Brain microvascular endothelial cell (primary cell): ENCODE data around the gene TARP.
"Not testable (repeated sequence)": the region's sequence is repeated elsewhere in the genome, so short reads cannot be mapped to it uniquely, and the experiment has no call there.

ENCODE experiments used
- DNase-seq: peaks from one replicate; pipeline ENCODE4 v3.0.0-alpha.2; 2020
- H3K27ac ChIP-seq: fragments of 250-450 bp; sonication (Bioruptor Pico); 2 replicates; pipeline ENCODE4 v1.5.1; 2020; ENCODE audit warnings: mild to moderate bottlenecking, moderate library complexity
- H3K27me3 ChIP-seq: fragments of 250-450 bp; sonication (Bioruptor Pico); replicated peaks from 2 replicates; pipeline ENCODE4 v1.5.1; 2020; ENCODE audit warnings: mild to moderate bottlenecking
- H3K36me3 ChIP-seq: fragments of 250-450 bp; sonication (Bioruptor Pico); replicated peaks from 2 replicates; pipeline ENCODE4 v1.5.1; 2020; ENCODE audit warnings: mild to moderate bottlenecking
- H3K4me3 ChIP-seq: 2 replicates; pipeline ENCODE4 v1.5.1; 2011; ENCODE audit warnings: low read depth, mild to moderate bottlenecking, control low read depth, low read length, moderate library complexity
- CTCF ChIP-seq: IDR thresholded peaks from 2 replicates; pipeline ENCODE4 v1.5.1; 2011; ENCODE audit warnings: low read depth, mild to moderate bottlenecking, moderate library complexity, low read length, control low read depth, inconsistent platforms; ENCODE audit errors: missing control alignments
- in situ Hi-C: cut with HindIII; loops from 2 replicates; pipeline ENCODE4 v1.10.0; 2017; ENCODE audit warnings: low sequenced_read_pairs, low pct_ligation_motif_present

TARP gene

GRCh38 chr7:38262545-38262944 is 10.9 kb downstream of the TARP start:
- TF ChIP-seq CTCF, result no peak
- Histone ChIP-seq H3K36me3 (no peaks in the 10 kb centered on the region), H3K27me3 (no peaks in the 10 kb centered on the region), H3K4me3 (no peak overlapping the region), H3K27ac (no peak overlapping the region)
- in situ Hi-C loops, result no loop called here
- DNase-seq, result no peak

GRCh38 chr7:38262026-38262425 is 11.4 kb downstream of the TARP start:
- H3K4me3 ChIP-seq, in situ Hi-C loops, DNase-seq, H3K27me3 ChIP-seq, H3K36me3 ChIP-seq, H3K27ac ChIP-seq: not testable (repeated sequence)

GRCh38 chr7:38261601-38262000 is 11.8 kb downstream of the TARP start:
- H3K4me3 ChIP-seq, in situ Hi-C loops, DNase-seq, H3K36me3 ChIP-seq, H3K27me3 ChIP-seq, H3K27ac ChIP-seq: not testable (repeated sequence)

GRCh38 chr7:38259157-38259556 is 14.3 kb downstream of the TARP start:
- in situ Hi-C loops, H3K36me3 ChIP-seq, H3K27ac ChIP-seq, H3K27me3 ChIP-seq, H3K4me3 ChIP-seq, DNase-seq: not testable (repeated sequence)

- Histone ChIP-seq H3K27ac (no peak overlapping the region), H3K36me3 (no peaks in the 10 kb centered on the region), H3K27me3 (no peaks in the 10 kb centered on the region), H3K4me3 (no peak overlapping the region)
- in situ Hi-C loops, result no loop called here
- DNase-seq, result no peak
- no peak for TF ChIP-seq CTCF
These were observed 16.1 kb downstream of the TARP start for GRCh38 chr7:38257350-38257677.

- H3K27me3 ChIP-seq, H3K4me3 ChIP-seq, H3K36me3 ChIP-seq, DNase-seq, H3K27ac ChIP-seq, in situ Hi-C loops: not testable (repeated sequence)
These were observed 23.6 kb downstream of the TARP start for GRCh38 chr7:38249849-38250248.

GRCh38 chr7:38248069-38248567 is 25.3 kb downstream of the TARP start:
- H3K27me3 ChIP-seq, result no peaks in the 10 kb centered on the region
- no peaks in the 10 kb centered on the region for H3K36me3 ChIP-seq
- in situ Hi-C loops, result no loop called here
- no peak for TF ChIP-seq CTCF
- H3K27ac ChIP-seq, result no peak overlapping the region
- no peak overlapping the region for H3K4me3 ChIP-seq
- DNase-seq, result no peak

- Histone ChIP-seq H3K36me3 (no peaks in the 10 kb centered on the region), H3K4me3 (no peak overlapping the region), H3K27ac (no peak overlapping the region), H3K27me3 (no peaks in the 10 kb centered on the region)
- in situ Hi-C loops, result no loop called here
- no peak for TF ChIP-seq CTCF
- no peak for DNase-seq
These were observed 27.9 kb downstream of the TARP start for GRCh38 chr7:38245409-38245977.
